GM15510 (cell line): ENCODE results near the gene ABCA2.

Experiments used
- POLR2A ChIP-seq: IDR thresholded peaks from 3 replicates; pipeline ENCODE4 v1.6.1; 2011; ENCODE audit warnings: borderline replicate concordance; ENCODE audit not compliant: insufficient read length; ENCODE audit errors: extremely low read depth

Gene ABCA2

DNA sequence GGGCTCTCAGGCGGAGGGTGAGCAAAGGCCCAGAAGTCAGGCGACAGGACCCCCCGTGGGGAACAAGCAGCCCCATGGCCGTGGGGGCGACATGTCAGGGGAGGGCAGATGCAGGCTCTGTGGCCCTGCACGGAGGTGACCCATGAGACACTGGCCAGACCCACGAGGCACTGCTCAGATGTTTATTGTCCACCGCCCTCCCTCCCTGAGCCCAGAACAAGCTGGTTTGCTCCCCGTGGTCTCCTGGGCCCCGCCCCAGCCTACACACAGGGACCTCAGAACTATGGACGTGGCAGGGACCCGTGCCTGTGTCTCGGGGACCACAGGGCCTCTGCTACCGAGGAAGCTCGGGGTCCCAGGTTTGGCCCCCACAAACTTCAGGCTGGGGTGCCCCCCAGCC lies 2.0 kb upstream of the ABCA2 start:
- TF ChIP-seq POLR2A, result no peak

DNA sequence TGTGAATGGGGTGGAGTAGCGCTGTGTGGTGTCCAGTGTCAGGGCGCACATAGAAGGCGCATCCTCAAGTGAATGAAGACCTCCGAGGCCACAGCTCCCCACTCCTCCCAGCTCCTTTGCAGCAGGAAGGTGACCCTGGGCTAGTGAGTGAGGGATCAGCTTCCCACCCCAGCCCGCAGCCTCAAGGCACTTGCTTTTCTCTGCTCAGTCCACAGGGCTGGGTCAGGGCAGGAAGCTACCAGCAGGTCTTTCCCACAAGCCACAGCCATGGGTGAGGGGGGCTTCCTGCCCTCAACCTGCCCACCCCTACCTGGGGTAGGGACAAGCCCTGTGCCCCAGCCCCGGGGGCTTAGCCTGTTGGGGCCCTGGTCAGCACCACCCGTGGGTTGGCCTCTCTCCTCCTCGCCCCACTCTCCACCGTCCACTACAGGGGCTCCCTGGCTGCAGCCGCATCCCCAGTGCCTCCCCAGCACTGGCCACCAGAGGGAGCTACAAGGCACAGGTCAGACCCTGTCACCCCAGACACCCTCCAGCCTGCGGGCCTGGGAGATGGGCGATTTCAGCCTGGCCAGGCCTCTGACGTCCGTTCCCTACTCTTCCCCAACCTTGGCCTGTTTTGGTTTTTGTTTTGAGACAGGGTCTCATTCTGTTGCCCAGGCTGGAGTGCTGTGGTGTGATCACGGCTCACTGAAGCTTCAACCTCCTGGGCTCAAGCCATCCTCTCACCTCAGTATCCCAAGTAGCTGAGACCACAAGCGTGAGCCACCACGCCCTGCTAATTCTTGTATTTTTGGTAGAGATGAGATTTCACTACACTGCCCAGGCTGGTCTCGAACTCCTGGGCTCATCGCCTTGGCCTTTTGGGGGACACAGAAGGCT lies 1.3 kb upstream of the ABCA2 start:
- TF ChIP-seq POLR2A, result no peak

DNA sequence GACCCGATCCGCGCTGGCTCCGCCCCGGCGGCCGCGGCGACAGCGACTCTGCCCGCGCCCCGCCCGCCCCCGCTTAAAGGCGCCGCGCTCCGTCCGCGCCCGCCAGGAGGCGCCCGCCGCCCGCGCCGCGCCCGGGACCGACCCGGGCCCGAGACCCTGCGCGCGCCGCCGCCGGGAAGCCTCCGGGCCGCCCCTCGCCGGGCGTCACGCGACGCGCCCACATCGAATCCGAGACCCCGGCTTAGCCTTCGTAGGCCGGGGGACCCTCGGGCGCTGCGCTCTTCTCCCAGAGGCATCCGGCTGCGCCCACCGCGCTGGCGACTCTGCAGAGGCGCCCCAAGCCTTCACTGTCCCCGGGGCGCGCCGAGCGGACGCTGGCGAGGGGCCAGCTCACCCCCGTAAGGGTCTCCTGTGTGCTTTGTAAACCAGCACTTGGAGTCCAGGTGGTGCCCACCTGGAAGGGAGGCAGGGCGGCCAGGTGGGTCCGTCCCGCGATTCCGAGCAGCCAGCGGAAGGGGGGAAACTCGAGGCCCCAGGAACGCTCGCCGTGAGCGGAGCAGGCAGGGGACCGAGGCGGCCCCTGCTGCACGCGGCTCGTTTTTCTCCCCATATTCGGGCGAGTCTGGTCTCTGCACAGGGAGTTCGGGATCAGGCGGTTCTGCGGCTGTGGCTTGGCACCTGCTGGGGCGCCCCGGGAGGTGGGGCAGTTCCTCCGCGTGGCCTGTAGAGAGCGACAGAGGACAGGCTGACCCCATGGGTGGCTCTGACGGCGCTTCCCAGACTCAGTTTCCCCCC lies 423 bp upstream of the ABCA2 start:
- no peak for TF ChIP-seq POLR2A

DNA sequence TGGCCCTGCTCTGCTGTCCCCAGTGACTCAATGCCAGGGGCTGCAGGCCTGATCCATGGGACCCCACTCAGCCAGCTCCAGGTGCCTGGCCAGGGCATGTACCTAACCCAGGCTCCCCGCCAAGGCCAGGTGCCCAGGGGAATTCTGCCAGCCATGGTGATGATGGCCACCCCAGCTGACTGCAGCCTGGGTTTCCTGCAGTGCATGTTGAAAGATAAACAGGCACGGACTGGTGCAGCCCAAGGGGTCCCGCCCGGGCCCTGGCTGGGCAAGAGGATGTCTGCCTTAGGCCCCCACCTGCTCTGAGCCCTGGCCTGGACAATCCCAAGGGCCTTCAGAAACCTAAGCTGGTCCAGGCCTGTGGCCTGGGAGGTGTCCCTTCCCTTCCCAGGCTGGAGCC lies 1.2 kb downstream of the ABCA2 start:
- no peak for TF ChIP-seq POLR2A

DNA sequence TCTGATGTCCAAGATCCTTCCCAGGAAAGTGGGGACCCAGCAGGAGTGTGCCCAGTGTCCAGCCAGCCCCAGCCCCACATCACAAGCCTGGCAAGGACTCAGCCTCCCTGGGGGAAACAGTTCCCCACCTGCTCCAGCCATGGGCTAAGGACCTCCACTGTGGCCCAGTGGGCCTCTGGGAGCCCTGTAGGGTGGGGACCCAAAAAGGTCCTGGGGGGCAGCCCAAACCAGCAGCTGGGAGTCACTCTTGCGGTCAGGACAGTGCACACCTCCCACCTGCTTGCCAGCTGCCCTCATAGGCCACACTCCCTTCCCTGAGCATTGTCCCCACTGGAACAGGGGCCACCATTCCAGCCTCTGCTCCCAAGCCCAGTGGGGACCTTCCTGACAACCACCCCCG lies 1.7 kb downstream of the ABCA2 start:
- TF ChIP-seq POLR2A, result no peak

DNA sequence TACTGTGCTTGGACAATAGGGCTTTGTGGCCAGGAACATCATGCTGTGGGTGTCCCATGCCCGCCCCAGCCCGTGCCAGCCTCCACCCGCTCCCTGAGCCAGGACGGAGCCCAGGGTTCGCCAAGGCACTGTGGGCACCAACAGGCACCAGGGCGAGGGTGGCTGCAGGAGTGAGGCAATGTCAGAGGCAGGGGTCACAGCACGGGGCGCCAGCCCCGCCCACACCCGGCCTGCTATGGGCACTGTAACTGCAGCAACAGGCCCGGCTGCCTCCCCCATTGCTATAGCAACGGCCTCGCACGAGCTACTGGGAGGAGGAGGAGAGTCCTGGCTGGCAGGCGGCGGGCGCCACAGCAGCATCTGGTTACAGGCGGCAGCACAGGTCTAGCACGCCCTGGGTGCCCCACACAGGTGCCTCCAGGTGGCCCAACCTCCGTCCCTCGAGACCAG lies 2.5 kb downstream of the ABCA2 start:
- TF ChIP-seq POLR2A, result no peak

DNA sequence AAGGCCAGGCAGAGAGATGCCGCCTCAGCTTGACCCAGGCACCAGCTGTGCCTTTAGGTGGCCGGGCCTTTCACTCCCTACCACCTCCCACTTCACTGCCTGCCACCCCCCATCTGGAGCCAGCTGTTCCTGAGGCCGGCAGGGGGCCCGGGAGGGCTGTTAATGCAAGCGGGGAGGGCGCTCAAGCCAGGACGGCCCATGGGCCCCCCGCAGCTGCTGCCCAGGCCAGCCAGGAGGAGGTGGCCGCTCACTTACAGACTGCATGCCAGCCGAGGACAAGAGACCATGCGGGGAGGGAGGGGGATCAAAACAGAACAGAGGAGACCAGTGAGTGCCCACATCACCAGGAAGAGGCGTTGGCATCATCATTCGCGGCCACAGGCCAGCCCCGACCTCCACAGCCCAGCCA lies 4.5 kb downstream of the ABCA2 start:
- no peak for TF ChIP-seq POLR2A

DNA sequence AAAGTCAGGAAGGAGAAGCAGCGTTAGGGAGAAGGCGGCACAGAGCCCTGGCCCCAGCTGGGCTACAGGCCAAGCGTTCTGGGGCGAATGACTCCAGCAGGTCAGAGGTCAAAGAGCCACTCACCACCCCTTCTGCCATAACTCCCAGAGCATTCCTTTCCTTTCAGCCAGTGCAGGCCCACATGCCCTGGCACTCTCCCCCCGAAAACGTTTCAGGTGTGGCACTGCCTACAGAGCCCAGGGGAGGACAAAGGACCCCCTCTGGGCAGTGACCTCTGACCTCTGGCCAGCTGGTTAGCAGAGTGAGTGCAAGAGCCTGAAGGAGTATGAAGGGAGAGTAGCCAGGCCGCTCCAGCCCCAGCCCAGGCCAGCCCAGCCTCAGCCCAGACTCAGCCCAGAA lies 4.9 kb downstream of the ABCA2 start:
- TF ChIP-seq POLR2A, result no peak

DNA sequence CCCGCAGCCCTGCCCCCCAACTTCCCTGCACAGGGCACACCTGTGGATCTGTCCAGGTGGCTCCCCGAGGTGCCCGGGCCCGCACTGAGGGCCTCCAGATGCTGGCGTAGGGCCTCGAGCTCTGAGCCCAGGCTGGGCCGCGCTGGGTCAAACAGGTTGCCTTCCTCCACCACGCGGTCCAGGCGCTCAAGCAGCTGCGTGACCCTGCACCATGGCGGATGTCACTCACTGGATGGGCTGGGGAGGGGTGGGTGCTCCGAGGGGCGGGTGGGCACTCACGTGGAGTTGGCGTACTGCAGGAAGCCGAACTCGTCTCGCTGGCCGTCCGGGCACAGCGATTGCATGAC lies 5.4 kb downstream of the ABCA2 start:
- no peak for TF ChIP-seq POLR2A

DNA sequence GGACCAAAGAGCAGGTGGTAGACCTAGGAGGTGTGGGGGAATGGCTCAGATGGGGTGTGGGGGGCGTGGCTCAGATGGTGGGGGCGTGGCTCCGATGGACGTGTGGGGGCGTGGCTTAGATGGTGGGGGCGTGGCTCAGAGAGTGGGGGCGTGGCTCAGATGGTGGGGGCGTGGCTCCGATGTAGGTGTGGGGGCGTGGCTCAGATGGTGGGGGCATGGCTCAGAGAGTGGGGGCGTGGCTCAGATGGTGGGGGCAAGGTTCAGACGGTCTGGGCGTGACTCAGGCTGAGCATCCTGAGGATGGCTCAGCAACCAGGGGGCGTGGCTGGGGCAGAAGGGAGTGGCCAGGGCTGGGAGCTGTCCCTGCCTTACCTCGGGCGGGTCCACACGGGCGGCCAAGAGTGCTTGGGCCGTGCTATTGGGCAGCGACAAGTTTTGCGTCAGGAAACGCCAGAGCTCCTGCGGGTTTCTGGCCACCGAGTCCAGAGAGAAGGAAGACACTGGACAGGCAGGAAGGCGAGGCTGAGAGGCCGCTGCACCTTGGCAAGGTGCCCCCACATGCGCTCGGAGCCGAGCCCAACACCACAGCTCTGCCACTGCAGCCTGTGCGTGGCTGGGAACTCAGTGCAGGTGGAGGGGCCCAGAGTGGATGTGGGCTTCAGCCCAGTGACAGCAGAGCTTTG lies 5.9 kb downstream of the ABCA2 start:
- no peak for TF ChIP-seq POLR2A

DNA sequence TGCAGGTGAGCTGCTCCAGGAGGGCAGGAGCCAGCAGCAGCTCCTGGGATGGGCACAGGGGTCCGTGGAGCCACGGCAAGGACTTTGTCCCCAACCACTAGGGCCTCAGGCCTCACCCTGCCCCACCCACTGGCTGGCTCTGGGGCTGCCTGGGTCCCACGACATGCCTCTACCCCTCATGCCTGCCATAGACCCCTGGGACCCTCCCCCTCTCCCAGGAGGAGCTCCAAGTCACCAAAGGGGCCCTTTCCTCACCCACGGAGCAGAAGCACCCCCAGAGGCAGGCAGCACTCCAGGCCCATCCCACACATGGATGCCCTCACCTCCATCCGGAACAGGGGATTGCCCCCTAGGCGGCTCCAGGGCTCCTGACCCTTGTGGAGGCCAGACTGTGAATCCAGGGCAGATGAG lies 6.5 kb downstream of the ABCA2 start:
- TF ChIP-seq POLR2A, result no peak

DNA sequence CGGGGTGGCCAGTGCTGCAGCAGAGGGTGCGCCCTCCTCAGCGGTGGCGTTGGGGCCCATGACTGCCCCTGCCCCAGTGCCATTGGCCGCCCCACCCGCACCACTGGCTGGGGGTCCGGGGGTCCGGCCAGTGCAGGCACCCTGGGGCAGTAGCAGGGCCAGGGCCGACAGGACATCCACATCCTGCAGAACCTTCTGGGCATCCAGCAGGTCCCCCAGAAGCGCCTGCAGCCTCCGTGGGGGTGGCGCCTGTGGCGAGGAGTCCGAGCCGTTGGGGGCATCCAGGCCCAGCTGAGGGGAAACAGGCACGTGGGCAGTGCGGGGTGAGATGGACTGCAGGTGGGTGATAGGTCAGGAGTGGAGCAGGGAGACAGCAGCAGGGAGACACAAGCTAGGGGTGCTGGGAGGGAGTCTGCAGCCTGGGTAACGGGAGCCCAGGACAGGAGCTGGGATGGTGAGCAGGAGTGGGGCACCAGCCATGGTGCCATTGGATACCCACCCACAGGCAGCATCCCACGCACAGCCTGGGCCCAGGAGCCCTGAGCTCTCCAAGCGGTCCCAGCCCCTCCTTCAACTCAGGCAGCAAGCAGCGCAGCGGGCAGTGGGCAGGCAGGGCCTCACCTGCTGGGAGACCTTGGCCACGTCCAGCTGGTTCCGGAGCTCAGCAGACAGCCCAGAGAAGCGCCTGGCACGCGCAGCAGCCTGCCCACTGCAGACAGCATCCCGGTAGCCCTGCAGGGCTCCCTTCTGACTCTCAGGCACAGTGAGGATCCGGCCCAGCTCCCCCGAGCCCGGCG lies 7.1 kb downstream of the ABCA2 start:
- TF ChIP-seq POLR2A, result no peak

DNA sequence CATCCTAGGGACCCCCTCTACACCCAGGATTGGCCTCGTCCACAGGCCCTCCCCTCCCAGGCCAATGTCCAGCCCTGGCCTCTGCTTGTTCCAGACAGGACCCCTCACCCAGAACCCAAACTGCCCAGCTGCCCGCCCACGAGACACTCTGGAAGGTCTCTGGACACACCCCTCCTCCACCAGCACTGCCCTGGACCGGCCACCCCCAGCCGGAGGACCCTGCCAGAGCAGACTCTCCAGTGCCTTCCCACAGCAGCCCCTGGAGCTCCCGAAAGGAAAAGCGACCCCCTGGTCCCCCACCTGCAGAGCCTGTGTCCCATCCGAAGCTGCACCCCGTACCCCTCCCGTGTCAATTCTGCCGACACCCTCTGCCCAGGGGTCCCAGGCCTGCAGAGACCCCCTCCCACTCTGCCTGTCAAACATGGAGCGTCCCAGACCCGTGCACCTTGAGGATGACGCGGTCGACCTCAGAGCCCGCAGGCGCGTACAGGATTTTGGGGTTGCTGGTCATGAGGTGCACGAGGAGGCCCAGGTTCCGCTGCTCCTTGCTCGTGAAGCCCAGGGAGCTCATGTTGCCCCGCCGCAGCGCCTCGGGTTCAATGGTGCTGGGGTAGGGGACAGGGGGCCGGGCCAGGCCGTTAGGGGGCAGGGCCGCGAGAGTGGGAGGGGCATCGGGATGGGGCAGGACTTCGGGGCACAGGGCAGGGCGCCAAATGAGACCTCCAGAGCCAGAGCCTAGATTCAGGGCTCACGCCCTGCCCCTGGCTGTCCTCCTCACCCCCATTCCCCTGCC lies 8.0 kb downstream of the ABCA2 start:
- TF ChIP-seq POLR2A, result no peak

DNA sequence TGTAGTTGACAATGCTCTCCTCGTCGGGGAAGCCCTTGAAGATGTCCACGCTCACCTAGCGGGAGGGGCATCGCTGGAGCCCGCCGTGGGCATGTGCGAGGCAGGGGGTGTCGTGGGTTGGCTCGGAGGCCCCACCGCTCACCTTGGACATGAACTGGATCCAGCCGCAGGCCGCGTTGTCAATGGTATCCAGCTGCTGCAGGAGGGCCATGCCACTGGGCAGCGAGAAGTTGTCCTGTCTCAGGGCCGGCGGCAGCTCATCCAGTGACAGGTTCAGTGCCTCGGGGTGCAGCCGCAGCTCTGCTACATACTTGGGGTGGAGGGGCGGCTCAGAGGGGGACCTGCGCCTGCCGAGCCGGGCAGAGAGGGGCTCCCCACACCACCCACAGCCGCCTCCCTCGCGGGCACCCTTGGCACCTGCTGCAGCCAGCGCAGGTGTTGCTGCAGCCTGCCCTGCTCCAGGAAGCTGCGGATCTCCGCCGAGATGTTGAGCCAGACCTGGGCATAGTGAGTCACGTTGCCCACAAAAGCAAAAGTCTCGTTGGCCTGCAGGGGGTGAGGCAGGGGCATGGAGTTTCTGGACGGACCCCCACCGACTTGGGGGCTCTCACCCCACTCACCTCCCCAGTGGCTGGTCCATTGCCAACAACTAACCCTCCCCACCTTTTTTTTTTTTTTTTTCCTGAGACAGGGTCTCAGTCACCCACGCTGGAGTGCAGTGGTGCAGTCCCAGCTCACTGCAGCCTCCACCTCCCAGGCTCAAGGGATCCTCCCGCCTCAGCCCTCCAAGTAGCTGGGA lies 9.1 kb downstream of the ABCA2 start:
- TF ChIP-seq POLR2A, result no peak
